GM21529 (cell line): ENCODE data around the gene PPP2R2D.
"Not testable (repeated sequence)": the region's sequence is repeated elsewhere in the genome, so short reads cannot be mapped to it uniquely, and the experiment has no call there.

Source experiments
- ATAC-seq: cut with Tn5 transposase; IDR thresholded peaks from one replicate; pipeline ENCODE4 v1.9.1; 2021; ENCODE audit not compliant: unreplicated experiment

Gene PPP2R2D

GRCh38 chr10:131973160-131973951, 72.5 kb downstream of the PPP2R2D start:
- no peak for ATAC-seq

GRCh38 chr10:131974034-131974817, 73.4 kb downstream of the PPP2R2D start:
- no peak for ATAC-seq

- no peak for ATAC-seq
Observed at GRCh38 chr10:131975003-131975402, 74.2 kb downstream of the PPP2R2D start.

- no peak for ATAC-seq
Observed at GRCh38 chr10:131975796-131976195, 75.0 kb downstream of the PPP2R2D start.

GRCh38 chr10:131977323-131978096, 76.7 kb downstream of the PPP2R2D start:
- ATAC-seq: no peak

GRCh38 chr10:131978366-131978765, 77.6 kb downstream of the PPP2R2D start:
- no peak for ATAC-seq

GRCh38 chr10:131978851-131979250, 78.0 kb downstream of the PPP2R2D start:
- no peak for ATAC-seq

GRCh38 chr10:131979336-131979735, 78.5 kb downstream of the PPP2R2D start:
- ATAC-seq: no peak

- ATAC-seq: no peak
Observed at GRCh38 chr10:131979821-131980270, 79.0 kb downstream of the PPP2R2D start.

- ATAC-seq: no peak
Observed at GRCh38 chr10:131980321-131980720, 79.5 kb downstream of the PPP2R2D start.

GRCh38 chr10:131980761-131981428, 80.1 kb downstream of the PPP2R2D start:
- no peak for ATAC-seq

GRCh38 chr10:131981429-131982184, 80.8 kb downstream of the PPP2R2D start, which contains the start of gene BNIP3:
Gene BNIP3 (minus strand): TSS chr10:131981923. CDS start chr10:131981806, 117 bp downstream.
- peak; percentile 88 for ATAC-seq

GRCh38 chr10:131982185-131982756, 81.5 kb downstream of the PPP2R2D start:
- ATAC-seq: peak; percentile 27

GRCh38 chr10:131982796-131983195, 82.0 kb downstream of the PPP2R2D start:
- no peak for ATAC-seq

- ATAC-seq: no peak
Observed at GRCh38 chr10:131983780-131984179, 83.0 kb downstream of the PPP2R2D start.

- not testable (repeated sequence) for ATAC-seq
Observed at GRCh38 chr10:131986851-131987250, 86.0 kb downstream of the PPP2R2D start.

- not testable (repeated sequence) for ATAC-seq
Observed at GRCh38 chr10:131987301-131987700, 86.5 kb downstream of the PPP2R2D start.

GRCh38 chr10:131987786-131988185, 87.0 kb downstream of the PPP2R2D start:
- ATAC-seq: not testable (repeated sequence)

GRCh38 chr10:131991726-131992125, 90.9 kb downstream of the PPP2R2D start:
- no peak for ATAC-seq
